Gastroesophageal sphincter (tissue), 3 donors: ENCODE data around the gene TPI1.

Source experiments
- EP300 ChIP-seq: sonication (generic); formaldehyde crosslinking; IDR thresholded peaks from one replicate; pipeline ENCODE4 v1.6.1; 2017; ENCODE audit warnings: antibody characterized with exemption, mild to moderate bottlenecking
- TF ChIP-seq, protein P1 (sequence below), 4 experiments: fragments of 200-600 bp in 2 of 4; fragments of 450-650 bp in 2 of 4; sonication (generic) in 1 of 4; IDR thresholded peaks; one replicate each; pipeline ENCODE4 v1.5.1; 2017 to 2019; ENCODE audit warnings: antibody characterized with exemption in 4 of 4, mild to moderate bottlenecking in 2 of 4, moderate library complexity in 2 of 4

DNA sequence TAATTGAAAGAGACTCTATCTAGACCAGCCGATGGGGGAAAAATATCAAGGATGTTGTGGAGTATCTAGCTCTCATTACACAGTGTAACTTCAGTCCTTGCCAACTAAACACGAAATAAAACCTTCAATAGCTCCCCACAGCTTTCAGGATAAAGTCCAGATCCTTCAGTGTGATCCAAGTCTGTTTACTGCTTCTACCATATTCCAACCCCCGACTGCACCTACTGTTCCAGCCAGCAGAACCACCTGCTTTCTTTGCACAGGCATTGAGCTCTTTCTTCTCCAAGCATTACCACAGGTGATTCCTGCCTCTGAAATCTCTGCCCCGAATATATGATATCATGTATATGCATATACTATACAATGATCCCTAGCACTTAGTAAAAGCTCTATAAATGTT lies 35.1 kb downstream of the TPI1 start:
- no peak for TF ChIP-seq EP300
- TF ChIP-seq, protein P1, sequence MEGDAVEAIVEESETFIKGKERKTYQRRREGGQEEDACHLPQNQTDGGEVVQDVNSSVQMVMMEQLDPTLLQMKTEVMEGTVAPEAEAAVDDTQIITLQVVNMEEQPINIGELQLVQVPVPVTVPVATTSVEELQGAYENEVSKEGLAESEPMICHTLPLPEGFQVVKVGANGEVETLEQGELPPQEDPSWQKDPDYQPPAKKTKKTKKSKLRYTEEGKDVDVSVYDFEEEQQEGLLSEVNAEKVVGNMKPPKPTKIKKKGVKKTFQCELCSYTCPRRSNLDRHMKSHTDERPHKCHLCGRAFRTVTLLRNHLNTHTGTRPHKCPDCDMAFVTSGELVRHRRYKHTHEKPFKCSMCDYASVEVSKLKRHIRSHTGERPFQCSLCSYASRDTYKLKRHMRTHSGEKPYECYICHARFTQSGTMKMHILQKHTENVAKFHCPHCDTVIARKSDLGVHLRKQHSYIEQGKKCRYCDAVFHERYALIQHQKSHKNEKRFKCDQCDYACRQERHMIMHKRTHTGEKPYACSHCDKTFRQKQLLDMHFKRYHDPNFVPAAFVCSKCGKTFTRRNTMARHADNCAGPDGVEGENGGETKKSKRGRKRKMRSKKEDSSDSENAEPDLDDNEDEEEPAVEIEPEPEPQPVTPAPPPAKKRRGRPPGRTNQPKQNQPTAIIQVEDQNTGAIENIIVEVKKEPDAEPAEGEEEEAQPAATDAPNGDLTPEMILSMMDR (IDR thresholded peaks at IDR 0.05), result no peak
